Measurements from ENCODE around the gene IGF2.
"Not testable (repeated sequence)": the region's sequence is repeated elsewhere in the genome, so short reads cannot be mapped to it uniquely, and the experiment has no call there.

Gene IGF2

DNA sequence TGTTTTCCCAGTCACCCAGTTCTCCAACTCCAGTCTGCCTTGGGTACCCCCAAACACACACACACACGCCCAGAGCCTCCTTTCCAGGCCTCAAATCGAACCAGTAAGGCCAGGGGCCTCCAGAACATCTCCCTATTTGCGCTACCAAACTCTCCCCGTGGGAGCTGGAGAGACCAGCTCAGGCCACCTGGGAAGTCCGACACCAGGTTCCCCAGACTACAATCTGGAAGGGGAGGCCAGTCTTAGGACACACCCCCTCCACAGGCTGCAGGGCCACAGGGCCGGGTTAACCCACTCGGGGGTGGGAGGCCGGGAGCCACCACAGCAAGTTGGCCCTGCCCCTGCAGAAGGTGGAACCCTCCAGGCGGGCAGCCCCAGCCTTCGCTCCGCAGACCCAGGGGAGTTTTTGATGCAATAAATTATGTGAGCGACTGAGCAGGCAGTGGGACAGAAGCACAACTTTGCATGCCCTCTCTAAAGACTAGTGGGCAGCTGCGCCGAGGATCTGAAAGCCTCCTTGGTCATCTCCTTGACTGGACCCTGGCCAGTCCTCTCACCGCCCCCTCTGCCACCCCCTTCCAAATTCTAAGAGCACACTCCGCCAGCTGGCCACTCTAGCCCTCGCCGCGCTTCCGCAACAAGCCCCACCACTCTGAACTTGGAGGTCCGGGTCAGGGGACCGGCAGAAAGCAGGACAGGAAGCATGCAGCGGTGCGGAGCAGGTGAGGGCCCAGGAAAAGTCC, 2.8 kb downstream of the IGF2 start:
- no peak for DNase-seq

DNA sequence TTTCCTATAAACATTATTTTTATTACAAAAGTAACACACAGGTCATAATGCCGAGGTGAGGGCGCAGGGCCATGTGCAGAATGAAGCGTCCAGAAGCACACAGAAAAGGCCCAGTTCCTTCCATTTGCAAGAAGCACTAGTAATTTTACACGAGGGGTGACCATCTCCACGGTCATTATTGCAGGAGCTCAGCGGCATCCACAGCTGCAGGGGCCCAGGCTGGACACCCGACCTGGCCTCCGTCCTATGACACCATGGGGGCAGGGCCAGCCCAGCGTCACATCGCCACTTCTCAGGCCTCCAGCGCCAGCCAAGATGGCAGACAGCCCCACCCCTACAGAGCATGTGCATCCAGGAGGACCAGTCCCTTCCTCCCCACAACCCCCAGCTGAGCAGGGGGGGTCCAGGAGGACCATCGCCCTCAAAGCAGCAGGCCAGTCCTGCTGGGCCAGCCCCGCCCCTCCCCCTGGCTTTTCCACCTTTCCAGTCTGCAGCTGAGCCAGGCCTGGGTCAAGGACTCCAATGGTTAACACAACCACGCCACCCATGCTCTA, 3.5 kb downstream of the IGF2 start:
- no peak for DNase-seq

DNA sequence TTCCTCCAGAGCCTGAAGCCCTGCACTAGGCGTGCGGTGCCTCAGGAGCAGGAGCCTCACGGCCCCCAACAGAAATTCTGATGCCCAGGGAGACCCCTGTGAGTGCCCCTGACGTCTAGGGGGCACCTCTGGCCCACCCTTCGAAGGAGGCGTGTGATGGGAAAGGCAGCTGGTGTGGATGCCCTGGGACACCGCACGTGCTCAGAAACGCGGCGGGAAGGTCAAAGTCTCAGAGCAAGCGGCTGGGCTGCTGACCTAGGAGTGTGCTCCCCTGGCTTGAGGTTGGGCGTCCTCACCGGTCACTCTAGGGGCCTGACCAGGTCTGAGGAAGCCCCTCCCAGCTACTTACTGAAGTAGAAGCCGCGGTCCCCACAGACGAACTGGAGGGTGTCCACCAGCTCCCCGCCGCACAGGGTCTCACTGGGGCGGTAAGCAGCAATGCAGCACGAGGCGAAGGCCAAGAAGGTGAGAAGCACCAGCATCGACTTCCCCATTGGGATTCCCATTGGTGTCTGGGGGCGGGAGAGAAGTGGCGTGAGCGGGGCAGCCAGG, 4.1 kb downstream of the IGF2 start:
- no peak for DNase-seq

- DNase-seq, result no peak
These were observed 4.9 kb downstream of the IGF2 start for GRCh38 chr11:2134022-2135010.

GRCh38 chr11:2133241-2134021, 5.8 kb downstream of the IGF2 start:
- DNase-seq, result no peak

DNA sequence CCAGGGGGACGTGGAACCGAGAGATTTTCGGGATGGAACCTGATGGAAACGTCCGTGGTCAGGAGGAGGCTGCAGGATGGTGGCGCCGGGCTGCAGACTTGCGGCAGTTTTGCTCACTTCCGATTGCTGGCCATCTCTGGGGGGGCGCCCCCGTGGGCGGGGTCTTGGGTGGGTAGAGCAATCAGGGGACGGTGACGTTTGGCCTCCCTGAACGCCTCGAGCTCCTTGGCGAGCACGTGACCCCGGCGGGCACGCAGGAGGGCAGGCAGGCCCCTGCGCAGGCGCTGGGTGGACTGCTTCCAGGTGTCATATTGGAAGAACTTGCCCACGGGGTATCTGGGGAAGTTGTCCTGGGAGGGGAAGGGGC, 6.3 kb downstream of the IGF2 start:
- no peak for DNase-seq

DNA sequence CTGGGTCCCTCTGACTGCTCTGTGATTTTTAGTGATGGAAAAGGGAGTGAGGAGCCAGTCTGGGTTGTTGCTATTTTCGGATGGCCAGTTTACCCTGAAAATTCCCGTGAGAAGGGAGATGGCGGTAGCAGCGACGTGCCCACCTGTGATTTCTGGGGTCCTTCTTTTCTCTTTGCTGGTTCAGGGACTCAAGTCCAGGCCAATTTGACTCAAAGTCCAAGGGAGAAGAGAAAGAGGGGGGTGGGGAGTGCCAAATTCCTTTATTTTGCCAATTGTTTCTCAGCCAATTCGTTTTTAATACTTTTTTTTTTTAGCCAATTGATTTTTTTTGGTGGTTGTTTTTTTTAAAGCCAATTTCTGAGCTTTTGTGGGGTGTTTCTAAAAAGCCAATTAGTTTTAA, 6.9 kb downstream of the IGF2 start:
- no peak for DNase-seq

DNA sequence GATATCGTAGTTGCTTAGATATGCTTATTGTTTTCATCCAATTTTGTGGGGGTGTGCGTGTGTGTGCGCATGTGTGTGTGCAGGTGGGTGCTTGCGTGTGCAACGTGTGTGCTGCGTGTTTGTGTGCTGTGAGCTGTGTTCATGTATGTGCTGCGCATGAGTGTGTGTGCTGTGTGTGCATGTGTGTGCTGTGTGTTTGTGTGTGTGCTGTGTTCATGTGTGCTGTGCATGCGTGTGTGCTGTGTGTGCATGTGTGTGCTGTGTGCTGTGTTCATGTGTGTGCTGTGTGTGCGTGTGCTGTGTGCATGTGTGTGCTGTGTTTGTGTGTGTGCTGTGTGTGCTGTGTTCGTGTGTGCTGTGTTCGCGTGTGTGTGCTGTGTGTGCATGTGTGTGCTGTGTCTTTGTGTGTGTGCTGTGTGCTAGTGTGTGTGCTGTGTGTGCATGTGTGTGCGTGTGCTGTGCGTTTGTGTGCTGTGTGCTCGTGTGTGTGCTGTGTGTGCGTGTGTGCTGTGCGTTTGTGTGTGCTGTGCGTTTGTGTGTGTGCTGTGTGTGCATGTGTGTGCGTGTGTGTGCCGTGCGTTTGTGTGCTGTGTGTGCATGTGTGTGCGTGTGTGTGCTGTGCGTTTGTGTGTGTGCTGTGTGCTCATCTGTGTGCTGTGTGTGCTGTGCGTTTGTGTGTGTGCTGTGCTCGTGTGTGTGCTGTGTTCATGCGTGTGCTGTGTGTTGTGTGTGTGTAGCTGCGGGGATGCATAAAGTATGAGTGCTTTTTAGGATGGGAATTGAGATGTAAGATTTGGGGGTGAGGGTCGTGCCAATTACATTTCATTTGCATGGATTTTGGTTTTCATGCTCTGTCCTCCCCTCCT, 7.6 kb downstream of the IGF2 start:
- no peak for DNase-seq

- DNase-seq, result no peak
These were observed 8.3 kb downstream of the IGF2 start for GRCh38 chr11:2130881-2131352.

DNA sequence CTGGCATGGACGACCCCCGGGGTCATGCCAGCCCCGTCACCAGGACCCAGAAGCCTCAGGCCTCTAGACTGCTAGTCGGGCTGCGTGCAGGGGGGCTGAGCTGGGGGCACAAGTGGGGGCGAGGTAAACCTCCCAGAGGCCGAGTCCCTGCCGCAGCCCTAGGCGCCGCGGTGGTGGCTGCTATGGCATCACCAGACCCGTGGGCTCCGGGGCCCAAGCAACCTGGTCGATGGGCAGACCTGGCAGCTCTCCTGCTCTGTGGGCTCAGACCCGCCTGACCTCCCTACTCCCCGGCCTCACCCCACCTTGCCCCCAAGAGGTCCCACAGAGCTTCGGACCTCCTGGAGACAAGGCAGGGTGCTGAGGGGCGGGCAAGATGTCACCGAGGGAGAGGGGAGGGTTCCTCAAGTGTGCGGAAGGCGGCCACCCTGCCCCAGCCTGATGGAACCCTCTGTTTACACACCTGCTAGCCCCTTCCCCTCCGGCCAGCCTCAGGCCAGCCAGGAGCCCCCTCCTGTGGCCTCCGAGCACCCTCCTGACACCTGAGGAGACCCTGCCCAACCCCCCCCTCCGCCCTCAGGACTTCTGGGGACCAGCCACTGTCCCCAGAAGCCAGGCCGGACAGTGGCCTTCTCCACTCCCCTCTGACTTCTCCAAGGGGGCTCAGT, 9.4 kb downstream of the IGF2 start:
- no peak for DNase-seq

- no peak for DNase-seq
These were observed 9.9 kb downstream of the IGF2 start for GRCh38 chr11:2129308-2129698.

DNA sequence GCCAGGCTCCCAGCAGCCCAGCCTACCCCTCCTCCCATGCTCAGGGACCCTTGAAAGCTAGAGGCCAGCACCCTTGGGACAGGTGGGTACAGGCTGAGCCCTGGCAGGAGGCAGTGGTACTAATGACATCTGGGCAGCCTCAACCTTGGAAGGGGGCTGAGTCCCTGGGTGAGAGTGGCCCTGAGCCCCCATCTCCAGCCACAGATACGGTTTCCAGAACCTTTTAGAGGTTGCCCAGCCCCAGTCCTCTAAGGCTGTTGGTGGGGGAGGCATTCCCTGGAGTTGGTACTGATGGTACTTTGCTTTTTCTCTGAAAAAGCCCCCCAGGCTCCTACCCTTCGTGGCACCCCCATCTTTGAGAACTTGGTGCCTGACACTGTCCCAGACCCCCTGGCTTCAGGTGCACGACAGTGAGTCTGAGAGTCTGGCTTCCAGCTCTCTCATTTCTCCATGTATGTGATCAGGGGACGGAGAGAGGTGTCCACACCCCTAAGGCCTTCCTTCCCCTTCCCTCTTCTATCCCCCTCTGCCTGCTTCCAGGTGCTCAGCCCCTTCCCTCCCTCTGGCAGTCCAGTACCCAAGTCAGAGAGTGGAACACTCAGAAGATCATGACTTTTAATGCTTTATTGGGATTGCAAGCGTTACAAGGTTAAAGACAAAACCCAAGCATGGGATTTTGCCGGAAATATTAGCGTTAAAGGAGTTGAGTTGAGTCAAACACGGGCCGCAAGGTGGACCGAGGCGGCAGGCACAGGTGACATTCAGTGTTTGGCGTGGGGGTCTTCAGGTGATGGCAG, 10.5 kb downstream of the IGF2 start:
- DNase-seq, result no peak

DNA sequence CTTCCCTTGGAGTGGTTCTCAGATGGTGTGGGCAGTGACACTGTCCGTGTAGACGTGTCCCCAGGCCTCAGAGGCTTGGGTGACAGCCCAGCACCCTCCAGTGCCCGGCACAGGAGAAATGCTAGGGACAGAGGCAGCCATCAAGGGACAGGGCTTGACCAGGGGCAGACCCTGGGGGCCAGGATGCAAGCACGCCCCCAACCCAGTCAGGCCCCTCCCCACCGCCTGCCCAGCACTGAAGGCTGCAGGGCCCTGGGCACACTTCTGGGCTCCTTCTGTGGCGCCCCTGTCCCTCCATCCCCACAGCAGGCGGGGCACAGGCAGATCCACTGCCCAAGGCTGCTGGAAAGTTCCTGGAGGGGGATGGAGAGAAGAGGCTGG, 11.1 kb downstream of the IGF2 start:
- no peak for DNase-seq

- no peak for DNase-seq
These were observed 11.6 kb downstream of the IGF2 start for GRCh38 chr11:2127482-2128129.

- no peak for DNase-seq
These were observed 12.6 kb downstream of the IGF2 start for GRCh38 chr11:2126520-2127085.

DNA sequence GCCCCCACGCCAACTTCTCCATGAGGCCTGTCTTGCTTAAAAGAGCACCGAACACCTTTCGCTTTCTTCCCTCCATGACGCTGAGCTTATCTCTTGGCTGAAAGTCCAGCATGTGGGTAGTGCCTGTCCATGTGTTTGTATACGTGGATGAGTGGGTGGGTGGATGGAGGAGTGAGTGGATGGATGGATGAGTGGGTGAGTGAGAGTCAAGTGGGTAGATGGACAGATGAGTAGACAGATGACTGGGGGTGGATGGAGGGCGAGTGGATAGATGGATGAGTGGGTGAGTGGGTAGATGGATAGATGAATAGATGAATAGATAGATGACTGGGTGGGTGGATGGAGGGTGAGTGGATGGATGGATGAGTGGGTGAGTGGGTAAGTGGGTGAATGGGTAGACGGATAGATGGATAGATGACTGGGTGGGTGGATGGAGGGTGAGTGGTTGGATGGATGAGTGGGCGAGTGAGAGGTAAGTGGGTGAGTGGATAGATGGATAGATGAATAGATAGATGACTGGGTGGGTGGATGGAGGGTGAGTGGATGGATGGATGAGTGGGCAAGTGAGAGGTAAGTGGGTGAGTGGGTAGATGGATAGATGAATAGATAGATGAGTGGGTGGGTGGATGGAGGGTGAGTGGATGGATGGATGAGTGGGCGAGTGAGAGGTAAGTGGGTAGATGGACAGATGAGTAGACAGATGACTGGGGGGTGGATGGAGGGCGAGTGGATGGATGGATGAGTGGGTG, 14.3 kb downstream of the IGF2 start:
- DNase-seq, result not testable (repeated sequence)

DNA sequence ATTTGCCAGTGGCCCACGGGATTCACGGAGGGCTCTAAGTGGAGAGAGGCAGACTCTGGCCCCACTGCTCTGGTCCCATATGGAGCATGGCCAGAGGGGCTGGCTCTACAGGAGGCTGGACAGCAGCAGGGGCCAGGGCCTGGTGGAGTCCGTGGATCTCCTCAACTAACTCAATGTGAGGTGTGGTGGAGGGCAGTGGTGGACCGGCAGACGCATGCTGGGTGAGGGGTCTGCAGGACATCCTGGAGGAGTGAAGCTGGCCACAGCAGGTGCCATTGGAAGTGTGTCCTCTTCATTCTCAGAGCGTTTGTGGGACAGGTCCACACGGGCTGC, 15.6 kb downstream of the IGF2 start:
- no peak for DNase-seq

DNA sequence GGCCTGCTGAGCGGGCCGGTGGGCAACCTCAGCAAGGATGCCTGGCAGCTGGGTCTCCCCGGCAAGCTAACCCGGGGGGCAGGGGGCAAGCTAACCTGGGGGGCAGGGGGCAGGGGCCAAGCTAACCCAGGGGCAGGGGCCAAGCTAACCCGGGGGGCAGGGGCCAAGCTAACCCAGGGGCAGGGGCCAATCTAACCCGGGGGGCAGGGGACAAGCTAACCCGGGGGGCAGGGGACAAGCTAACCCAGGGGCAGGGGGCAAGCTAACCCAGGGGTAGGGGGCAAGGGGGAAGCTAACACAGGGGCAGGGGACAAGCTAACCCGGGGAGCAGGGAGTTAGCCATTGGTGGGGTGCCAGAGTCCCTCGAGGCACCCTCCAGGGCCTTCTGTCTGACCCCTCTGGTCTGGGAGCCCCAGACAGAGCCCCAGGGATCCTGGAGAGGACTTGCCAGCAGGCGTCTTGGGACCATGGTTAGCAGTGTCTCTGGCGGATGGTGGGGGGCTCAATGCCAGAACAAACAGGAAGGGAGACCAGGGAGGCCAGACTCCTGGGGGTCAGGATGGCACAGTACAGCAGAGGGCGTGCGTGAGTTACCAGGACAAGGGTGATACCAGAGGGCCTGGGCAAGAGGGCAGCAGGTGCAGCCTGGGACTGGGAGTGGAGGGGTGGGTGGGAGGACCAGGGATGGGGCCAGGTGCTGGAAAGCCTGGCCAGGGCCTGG, 16.1 kb downstream of the IGF2 start:
- DNase-seq, result no peak

Measured in NCI-H446 (cell line).